ENCODE data around the gene LRRC1.

The LRRC1 gene

GRCh38 chr6:53921639-53922038 is 126.8 kb downstream of the LRRC1 start:
- TF ChIP-seq, protein P1, sequence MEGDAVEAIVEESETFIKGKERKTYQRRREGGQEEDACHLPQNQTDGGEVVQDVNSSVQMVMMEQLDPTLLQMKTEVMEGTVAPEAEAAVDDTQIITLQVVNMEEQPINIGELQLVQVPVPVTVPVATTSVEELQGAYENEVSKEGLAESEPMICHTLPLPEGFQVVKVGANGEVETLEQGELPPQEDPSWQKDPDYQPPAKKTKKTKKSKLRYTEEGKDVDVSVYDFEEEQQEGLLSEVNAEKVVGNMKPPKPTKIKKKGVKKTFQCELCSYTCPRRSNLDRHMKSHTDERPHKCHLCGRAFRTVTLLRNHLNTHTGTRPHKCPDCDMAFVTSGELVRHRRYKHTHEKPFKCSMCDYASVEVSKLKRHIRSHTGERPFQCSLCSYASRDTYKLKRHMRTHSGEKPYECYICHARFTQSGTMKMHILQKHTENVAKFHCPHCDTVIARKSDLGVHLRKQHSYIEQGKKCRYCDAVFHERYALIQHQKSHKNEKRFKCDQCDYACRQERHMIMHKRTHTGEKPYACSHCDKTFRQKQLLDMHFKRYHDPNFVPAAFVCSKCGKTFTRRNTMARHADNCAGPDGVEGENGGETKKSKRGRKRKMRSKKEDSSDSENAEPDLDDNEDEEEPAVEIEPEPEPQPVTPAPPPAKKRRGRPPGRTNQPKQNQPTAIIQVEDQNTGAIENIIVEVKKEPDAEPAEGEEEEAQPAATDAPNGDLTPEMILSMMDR (IDR thresholded peaks at IDR 0.05; ENCODE audit: poor library complexity, severe bottlenecking), result no peak
- Histone ChIP-seq H3K4me1 (ENCODE audit: insufficient read depth, poor library complexity, severe bottlenecking) (peaks cover 7% of the 10 kb centered on the region), H3K27ac (ENCODE audit: poor library complexity, severe bottlenecking) (no peak overlapping the region), H3K9me3 (ENCODE audit: severe bottlenecking) (no peaks in the 10 kb centered on the region), H3K4me3 (ENCODE audit: severe bottlenecking) (no peak overlapping the region), H3K27me3 (ENCODE audit: insufficient read depth, poor library complexity, severe bottlenecking) (no peaks in the 10 kb centered on the region), H3K36me3 (ENCODE audit: low read depth) (peaks cover 26% of the 10 kb centered on the region)
- DNase-seq (ENCODE audit: low spot score) (no peak), ATAC-seq (ENCODE audit: low read depth) (no peak)

- Histone ChIP-seq H3K27ac (ENCODE audit: poor library complexity, severe bottlenecking) (no peak overlapping the region), H3K36me3 (ENCODE audit: low read depth) (peaks cover 26% of the 10 kb centered on the region), H3K27me3 (ENCODE audit: insufficient read depth, poor library complexity, severe bottlenecking) (no peaks in the 10 kb centered on the region), H3K4me1 (ENCODE audit: insufficient read depth, poor library complexity, severe bottlenecking) (peaks cover 12% of the 10 kb centered on the region), H3K9me3 (ENCODE audit: severe bottlenecking) (no peaks in the 10 kb centered on the region), H3K4me3 (ENCODE audit: severe bottlenecking) (no peak overlapping the region)
- no peak for ATAC-seq (ENCODE audit: low read depth)
- no peak for DNase-seq (ENCODE audit: low spot score)
- TF ChIP-seq, protein P1 (IDR thresholded peaks at IDR 0.05; ENCODE audit: poor library complexity, severe bottlenecking), result no peak
These were observed 127.8 kb downstream of the LRRC1 start for GRCh38 chr6:53922539-53922981.

DNA sequence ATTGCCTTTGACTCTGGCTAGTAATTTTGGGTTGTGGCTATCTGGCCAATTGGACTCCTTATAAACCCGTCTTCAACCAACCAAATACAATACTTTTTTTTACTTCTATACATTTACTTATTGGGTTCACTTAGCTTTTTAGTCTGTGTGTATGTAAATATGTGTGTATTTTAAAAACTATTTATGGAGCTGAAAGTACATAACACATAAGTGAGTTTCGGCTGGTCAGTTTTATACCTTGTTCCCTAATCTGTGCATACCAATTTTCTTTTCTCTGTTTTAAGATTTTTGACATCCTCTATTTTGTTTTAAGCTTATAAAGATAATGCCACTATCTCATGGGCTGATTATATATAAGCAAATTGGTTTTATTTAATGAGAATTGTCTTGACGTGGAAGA is 129.5 kb downstream of the LRRC1 start:
- Histone ChIP-seq H3K9me3 (ENCODE audit: severe bottlenecking) (no peaks in the 10 kb centered on the region), H3K36me3 (ENCODE audit: low read depth) (peaks cover 22% of the 10 kb centered on the region), H3K27me3 (ENCODE audit: insufficient read depth, poor library complexity, severe bottlenecking) (no peaks in the 10 kb centered on the region), H3K27ac (ENCODE audit: poor library complexity, severe bottlenecking) (no peak overlapping the region), H3K4me1 (ENCODE audit: insufficient read depth, poor library complexity, severe bottlenecking) (peaks cover 26% of the 10 kb centered on the region), H3K4me3 (ENCODE audit: severe bottlenecking) (no peak overlapping the region)
- TF ChIP-seq, protein P1 (IDR thresholded peaks at IDR 0.05; ENCODE audit: poor library complexity, severe bottlenecking), result no peak
- no peak for ATAC-seq (ENCODE audit: low read depth)
- no peak for DNase-seq (ENCODE audit: low spot score)

- Histone ChIP-seq H3K36me3 (ENCODE audit: low read depth) (peaks cover 22% of the 10 kb centered on the region), H3K4me3 (ENCODE audit: severe bottlenecking) (no peak overlapping the region), H3K9me3 (ENCODE audit: severe bottlenecking) (no peaks in the 10 kb centered on the region), H3K27ac (ENCODE audit: poor library complexity, severe bottlenecking) (no peak overlapping the region), H3K4me1 (ENCODE audit: insufficient read depth, poor library complexity, severe bottlenecking) (peaks cover 31% of the 10 kb centered on the region), H3K27me3 (ENCODE audit: insufficient read depth, poor library complexity, severe bottlenecking) (no peaks in the 10 kb centered on the region)
- TF ChIP-seq, protein P1 (IDR thresholded peaks at IDR 0.05; ENCODE audit: poor library complexity, severe bottlenecking), result no peak
- ATAC-seq (ENCODE audit: low read depth), result no peak
- no peak for DNase-seq (ENCODE audit: low spot score)
These were observed 130.1 kb downstream of the LRRC1 start for GRCh38 chr6:53924821-53925422.

DNA sequence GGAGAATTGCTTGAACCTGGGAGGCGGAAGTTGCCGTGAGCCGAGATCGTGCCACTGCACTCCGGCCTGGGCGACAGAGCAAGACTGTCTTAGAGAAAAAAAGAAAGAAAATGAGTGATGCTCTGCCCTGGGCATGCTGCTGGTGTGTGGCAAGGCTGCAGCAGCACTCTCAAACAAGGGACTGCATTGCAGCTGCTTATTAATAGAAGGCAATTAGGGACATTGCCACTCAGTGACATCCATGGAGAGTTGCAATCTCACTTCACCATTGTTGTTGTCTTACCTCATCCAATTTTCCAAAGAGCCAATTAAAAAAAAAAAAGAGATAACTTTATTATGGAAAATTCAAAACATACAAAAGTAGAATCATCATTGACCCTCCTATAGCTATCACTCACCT is 131.1 kb downstream of the LRRC1 start:
- no peak for DNase-seq (ENCODE audit: low spot score)
- no peak overlapping the region for H3K4me3 ChIP-seq (ENCODE audit: severe bottlenecking)
- H3K27ac ChIP-seq (ENCODE audit: poor library complexity, severe bottlenecking), result peak overlapping the region; percentile 73
- no peak for ATAC-seq (ENCODE audit: low read depth)
- peaks cover 19% of the 10 kb centered on the region for H3K36me3 ChIP-seq (ENCODE audit: low read depth)
- no peaks in the 10 kb centered on the region for H3K27me3 ChIP-seq (ENCODE audit: insufficient read depth, poor library complexity, severe bottlenecking)
- H3K4me1 ChIP-seq (ENCODE audit: insufficient read depth, poor library complexity, severe bottlenecking), result peaks cover 31% of the 10 kb centered on the region
- TF ChIP-seq, protein P1 (IDR thresholded peaks at IDR 0.05; ENCODE audit: poor library complexity, severe bottlenecking), result no peak
- H3K9me3 ChIP-seq (ENCODE audit: severe bottlenecking), result no peaks in the 10 kb centered on the region

Data from RWPE2 (cell line).